CD4-positive, alpha-beta T cell treated with Interleukin-15 for 1 hour (primary cell): Measurements from ENCODE around the gene NTMT1.
"Not testable (repeated sequence)": the region's sequence is repeated elsewhere in the genome, so short reads cannot be mapped to it uniquely, and the experiment has no call there.

Experiments
- DNase-seq: peaks from one replicate; pipeline ENCODE4 v3.0.0-alpha.2; 2020

The NTMT1 gene

GRCh38 chr9:129615407-129616285, 10.3 kb upstream of the NTMT1 start:
- no peak for DNase-seq

DNA sequence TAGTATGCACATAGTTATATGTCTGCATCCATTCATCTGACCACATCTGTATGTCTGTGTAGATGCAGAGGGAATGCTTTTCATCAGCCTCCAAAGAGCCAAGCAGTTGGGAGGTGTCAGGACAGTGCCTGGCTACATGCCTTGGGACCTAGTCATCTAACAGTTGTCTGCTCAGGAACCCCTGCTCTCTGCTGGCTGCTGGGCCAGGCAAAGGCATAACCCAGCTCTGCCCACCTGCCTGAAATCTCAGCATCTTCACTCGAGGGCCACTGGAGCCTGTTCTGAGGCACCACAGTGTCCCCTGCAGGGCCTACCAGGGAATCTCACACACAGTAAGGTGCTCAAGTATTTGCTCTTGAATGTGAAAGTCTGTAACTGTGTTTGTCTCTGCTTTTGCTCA, 8.8 kb upstream of the NTMT1 start:
- DNase-seq, result no peak

GRCh38 chr9:129619787-129620668, 5.9 kb upstream of the NTMT1 start:
- no peak for DNase-seq

GRCh38 chr9:129620669-129621295, 5.2 kb upstream of the NTMT1 start, which contains the start of gene C9orf50:
C9orf50 (minus strand) TSS chr9:129621101; CDS start chr9:129620574, 527 bp downstream.
- no peak for DNase-seq

- no peak for DNase-seq
Observed at GRCh38 chr9:129623331-129623730, 2.6 kb upstream of the NTMT1 start.

- DNase-seq, result peak; percentile 54
Observed at GRCh38 chr9:129624168-129624759, 1.7 kb upstream of the NTMT1 start.

DNA sequence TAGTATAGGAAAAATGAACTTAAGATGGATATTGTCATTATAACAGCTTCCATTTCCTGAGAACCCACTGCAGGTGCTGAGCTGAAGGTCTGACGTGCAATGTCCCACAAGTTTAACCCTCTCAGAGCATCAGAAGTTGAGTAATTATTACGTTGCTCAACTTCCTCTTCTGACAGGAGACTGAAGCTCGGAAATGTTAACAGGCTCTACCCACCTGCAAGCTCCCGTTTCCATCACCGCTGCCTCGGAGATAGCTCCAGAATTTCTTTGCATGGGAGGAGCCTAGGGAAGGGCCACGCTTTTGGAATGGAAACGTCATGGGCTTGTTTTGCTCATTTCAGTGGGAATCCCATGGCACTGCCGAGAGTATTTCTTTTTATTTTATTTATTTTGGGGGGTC, 1.0 kb upstream of the NTMT1 start:
- peak; percentile 52 for DNase-seq

DNA sequence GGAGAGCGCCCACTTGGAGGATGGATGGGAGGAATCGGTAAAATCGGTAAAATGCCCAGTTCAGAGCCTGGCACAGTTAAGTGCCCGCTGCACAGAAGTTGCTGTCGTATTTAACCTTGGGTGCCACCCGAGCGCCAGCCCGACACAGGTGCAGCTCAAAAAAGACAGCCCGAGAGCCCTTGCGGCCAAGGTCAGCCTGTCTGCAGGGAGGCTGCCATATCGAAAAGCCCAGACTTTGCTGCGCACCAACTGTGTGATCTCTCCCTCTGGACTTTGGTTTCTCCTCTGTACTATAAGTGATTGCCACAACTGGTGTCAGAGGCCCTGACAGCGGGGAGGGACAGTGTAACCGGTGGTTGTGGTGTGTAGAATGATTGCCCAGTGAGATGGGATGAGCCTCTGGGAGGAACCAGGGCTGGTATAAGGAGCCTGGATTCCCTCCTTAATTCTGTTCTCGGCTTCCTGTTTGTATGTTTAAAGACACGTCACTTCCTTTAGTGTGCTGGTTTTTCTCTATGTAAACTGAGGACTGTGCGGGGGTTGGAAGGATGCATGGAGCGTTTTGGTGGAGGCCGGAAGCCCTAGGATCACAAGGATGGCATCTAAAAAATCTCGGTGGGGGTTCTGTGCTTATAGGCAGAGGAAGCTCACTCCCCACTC, 792 bp downstream of the NTMT1 start:
- DNase-seq, result peak; percentile 51

GRCh38 chr9:129627556-129628440, 1.8 kb downstream of the NTMT1 start:
- no peak for DNase-seq

DNA sequence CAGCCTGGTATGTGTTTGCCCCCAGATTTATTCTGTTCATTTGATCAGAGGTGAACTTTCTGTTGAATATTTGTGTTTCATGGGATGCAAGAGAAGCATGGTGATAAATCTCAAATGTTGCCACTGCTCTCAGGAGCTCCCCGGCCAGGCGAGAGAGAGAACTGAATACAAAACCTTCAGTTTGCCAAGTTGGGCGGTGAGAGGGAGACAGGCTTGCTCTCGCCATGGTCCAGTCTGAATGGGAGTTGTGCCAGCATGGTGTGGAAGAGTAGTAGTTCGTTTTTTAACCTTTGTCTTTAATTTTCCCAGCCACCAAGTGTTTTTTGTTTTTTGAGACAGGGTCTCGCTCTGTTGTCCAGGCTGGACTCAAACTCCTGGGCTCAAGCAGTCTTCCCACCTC, 2.7 kb downstream of the NTMT1 start:
- no peak for DNase-seq

DNA sequence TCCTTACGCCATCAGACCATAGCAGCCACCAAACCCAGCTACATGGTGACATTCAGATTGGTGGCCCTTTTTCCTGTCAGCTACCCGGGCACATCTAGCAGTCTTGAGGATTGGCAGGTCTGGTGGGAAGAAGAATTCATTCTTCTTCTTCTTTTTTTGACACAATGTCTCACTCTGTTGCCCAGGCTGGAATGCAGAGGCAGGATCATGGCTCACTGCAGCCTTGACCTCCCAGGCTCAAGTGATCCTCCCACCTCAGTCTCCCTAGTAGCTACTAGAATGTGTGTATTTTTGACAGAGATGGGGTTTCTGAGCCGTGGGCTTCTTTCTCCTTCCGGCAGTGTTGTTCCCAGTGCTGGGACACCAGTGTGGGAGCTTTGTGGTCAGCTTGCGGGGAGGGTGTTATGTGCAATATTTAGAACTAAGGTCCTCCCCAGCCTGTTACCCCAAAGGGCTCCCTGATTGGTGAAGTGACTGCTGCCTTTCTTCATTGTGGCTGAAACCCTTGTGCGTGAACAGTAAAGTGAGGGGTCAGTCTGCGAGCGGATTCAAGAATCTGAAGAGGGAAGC, 3.4 kb downstream of the NTMT1 start:
- no peak for DNase-seq

- DNase-seq, result no peak
Observed at GRCh38 chr9:129630967-129631673, 5.2 kb downstream of the NTMT1 start.

GRCh38 chr9:129631674-129632129, 5.7 kb downstream of the NTMT1 start:
- DNase-seq, result no peak

DNA sequence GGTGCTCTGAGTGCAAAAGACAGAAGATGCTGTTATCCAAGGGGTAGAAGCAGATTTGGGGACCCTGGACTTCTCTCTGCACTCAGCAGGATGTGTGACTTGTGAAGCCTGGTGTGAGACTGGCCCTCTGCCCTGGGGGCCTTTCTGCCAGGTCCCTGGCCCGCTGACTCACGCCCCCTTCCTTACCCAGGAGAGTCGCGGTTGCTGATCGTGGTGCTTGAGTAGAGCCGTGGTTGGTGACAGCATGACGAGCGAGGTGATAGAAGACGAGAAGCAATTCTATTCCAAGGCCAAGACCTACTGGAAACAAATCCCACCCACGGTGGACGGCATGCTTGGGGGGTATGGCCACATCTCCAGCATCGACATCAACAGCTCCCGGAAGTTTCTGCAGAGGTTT, 6.5 kb downstream of the NTMT1 start:
- DNase-seq, result no peak

DNA sequence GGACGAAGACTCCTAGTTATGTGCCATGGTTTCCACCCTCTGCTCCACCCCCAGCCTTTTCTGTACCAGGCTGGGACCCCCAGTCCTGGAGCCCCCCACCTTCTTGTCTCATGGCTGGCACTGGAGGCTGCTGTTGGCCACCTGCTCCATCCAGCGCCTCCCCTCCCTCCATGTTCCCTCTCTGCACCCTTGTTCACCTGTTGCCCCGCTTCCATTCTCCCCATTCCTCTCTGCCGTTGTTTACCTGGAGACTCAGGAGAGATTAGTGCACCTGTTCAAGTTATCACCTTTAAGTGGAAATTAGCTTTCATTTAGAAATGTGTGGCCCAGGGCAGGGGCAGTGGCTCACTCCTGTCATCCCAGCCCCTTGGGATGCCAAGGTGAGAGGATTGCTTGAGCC, 7.2 kb downstream of the NTMT1 start:
- no peak for DNase-seq

- DNase-seq, result no peak
Observed at GRCh38 chr9:129633848-129634247, 7.9 kb downstream of the NTMT1 start.

DNA sequence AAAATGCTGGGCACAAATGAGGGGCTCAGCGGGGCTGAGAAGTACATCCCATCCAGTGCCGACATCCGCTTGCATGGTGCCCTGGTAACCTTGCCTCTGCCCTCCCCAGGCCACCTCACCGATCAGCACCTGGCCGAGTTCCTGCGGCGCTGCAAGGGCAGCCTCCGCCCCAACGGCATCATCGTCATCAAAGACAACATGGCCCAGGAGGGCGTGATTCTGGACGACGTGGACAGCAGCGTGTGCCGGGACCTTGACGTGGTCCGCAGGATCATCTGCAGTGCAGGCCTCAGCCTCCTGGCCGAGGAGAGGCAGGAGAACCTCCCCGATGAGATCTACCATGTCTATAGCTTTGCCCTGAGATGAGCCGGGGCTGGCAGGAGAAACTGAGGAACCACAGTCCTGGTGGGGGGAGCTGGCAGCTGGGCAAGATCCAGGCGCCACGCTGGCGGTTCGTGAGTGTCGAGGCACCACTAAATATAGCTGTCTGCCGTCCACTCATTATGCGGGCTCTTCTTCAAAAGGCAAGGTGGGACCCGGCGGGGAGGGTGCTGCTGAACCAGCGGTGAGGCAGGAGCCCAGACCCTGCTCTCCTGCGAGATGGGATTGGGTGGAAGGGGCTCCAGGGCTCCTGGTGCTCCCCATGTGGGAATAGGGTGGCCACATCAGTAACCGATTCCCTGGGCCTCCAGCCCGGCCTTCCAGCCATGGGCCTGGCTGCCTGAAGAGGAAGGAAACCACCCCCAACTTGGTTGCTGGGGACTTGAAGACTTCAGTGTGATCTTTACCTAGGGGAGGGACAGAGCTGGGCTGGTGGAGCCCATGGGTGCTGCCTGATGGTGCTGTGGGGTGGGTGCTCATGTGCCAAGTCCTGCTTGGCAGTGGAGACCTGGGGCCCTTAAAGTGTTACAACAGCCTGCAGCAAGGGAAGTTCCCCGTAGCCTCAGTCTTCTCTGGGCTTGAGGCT, 9.4 kb downstream of the NTMT1 start:
- DNase-seq, result no peak

- not testable (repeated sequence) for DNase-seq
Observed at GRCh38 chr9:129636343-129636742, 10.4 kb downstream of the NTMT1 start.

GRCh38 chr9:129637102-129637501, 11.1 kb downstream of the NTMT1 start:
- no peak for DNase-seq
